MM.1S (cell line): Measurements from ENCODE around the gene EMC1.
"Not testable (repeated sequence)": the region's sequence is repeated elsewhere in the genome, so short reads cannot be mapped to it uniquely, and the experiment has no call there.

Source experiments
- DNase-seq: peaks from one replicate; pipeline ENCODE4 v3.0.0-alpha.2; 2015
- H2AFZ ChIP-seq: fragments of 300-600 bp; sonication (generic); 2 replicates; pipeline ENCODE4 v1.6.0; 2016; ENCODE audit warnings: antibody characterized with exemption, low read length
- H3F3A ChIP-seq: fragments of 300-600 bp; sonication (generic); 2 replicates; pipeline ENCODE4 v1.6.1; 2016; ENCODE audit warnings: mild to moderate bottlenecking, antibody characterized with exemption, low read length, moderate library complexity, mixed read lengths; ENCODE audit not compliant: insufficient read depth
- H3K27ac ChIP-seq: fragments of 300-600 bp; sonication (generic); 2 replicates; pipeline ENCODE4 v1.5.1; 2016; ENCODE audit warnings: mild to moderate bottlenecking, low read length
- H3K27me3 ChIP-seq: fragments of 300-600 bp; sonication (generic); replicated peaks from 2 replicates; pipeline ENCODE4 v1.6.0; 2016; ENCODE audit warnings: low read length; ENCODE audit not compliant: insufficient read depth
- H3K36me3 ChIP-seq: fragments of 300-600 bp; sonication (generic); replicated peaks from 2 replicates; pipeline ENCODE4 v1.6.1; 2016; ENCODE audit warnings: mild to moderate bottlenecking, low read length, mixed read lengths; ENCODE audit not compliant: insufficient read depth
- H3K4me1 ChIP-seq: fragments of 300-600 bp; sonication (generic); 2 replicates; pipeline ENCODE4 v1.6.1; 2016; ENCODE audit warnings: low read length, mixed read lengths
- H3K4me2 ChIP-seq: fragments of 300-600 bp; sonication (generic); 2 replicates; pipeline ENCODE4 v1.6.0; 2016; ENCODE audit warnings: low read depth, low read length
- H3K4me3 ChIP-seq: fragments of 300-600 bp; sonication (generic); 2 replicates; pipeline ENCODE4 v1.5.1; 2016; ENCODE audit warnings: low read length, mixed read lengths
- H3K79me2 ChIP-seq: fragments of 300-600 bp; sonication (generic); 2 replicates; pipeline ENCODE4 v1.6.1; 2016; ENCODE audit warnings: mixed run types, low read length, mixed read lengths
- H3K9ac ChIP-seq: fragments of 300-600 bp; sonication (generic); 2 replicates; pipeline ENCODE4 v1.6.1; 2016; ENCODE audit warnings: low read length, mixed read lengths
- H3K9me2 ChIP-seq: fragments of 300-600 bp; sonication (generic); replicated peaks from 2 replicates; pipeline ENCODE4 v1.6.1; 2016; ENCODE audit warnings: mild to moderate bottlenecking, low read length, mixed read lengths; ENCODE audit not compliant: insufficient read depth
- H3K9me3 ChIP-seq: fragments of 300-600 bp; sonication (generic); replicated peaks from 2 replicates; pipeline ENCODE4 v1.6.1; 2016; ENCODE audit warnings: mild to moderate bottlenecking, low read length, mixed read lengths; ENCODE audit not compliant: insufficient read depth
- H4K20me1 ChIP-seq: fragments of 300-600 bp; sonication (generic); 2 replicates; pipeline ENCODE4 v1.6.1; 2016; ENCODE audit warnings: mild to moderate bottlenecking, low read length, moderate library complexity, mixed read lengths; ENCODE audit not compliant: insufficient read depth
- CTCF ChIP-seq: fragments of 300-600 bp; sonication (generic); IDR thresholded peaks from 2 replicates; pipeline ENCODE4 v1.5.1; 2016; ENCODE audit warnings: antibody characterized with exemption, low read length, mixed read lengths
- EZH2 ChIP-seq: fragments of 300-600 bp; sonication (generic); optimal IDR thresholded peaks from 2 replicates; pipeline ENCODE3; 2017; ENCODE audit warnings: low read depth, mild to moderate bottlenecking, antibody characterized with exemption, low read length, mixed read lengths
- EZH2phosphoT487 ChIP-seq: fragments of 300-600 bp; sonication (generic); IDR thresholded peaks from 2 replicates; pipeline ENCODE4 v1.6.1; 2018; ENCODE audit warnings: antibody characterized with exemption, low read length

The EMC1 gene

GRCh38 chr1:19283891-19284290 is 32.6 kb upstream of the EMC1 start:
- H3K9me3 ChIP-seq = no peaks in the 10 kb centered on the region
- no peaks in the 10 kb centered on the region for H3K27me3 ChIP-seq
- H3K4me1 ChIP-seq = no peaks in the 10 kb centered on the region
- no peak overlapping the region for H3K4me2 ChIP-seq
- no peak for DNase-seq
- H3K9me2 ChIP-seq = no peaks in the 10 kb centered on the region
- H3K27ac ChIP-seq = no peak overlapping the region
- H3K79me2 ChIP-seq = no peaks in the 10 kb centered on the region
- no peak overlapping the region for H3K4me3 ChIP-seq
- H2AFZ ChIP-seq = no peak overlapping the region
- no peaks in the 10 kb centered on the region for H3F3A ChIP-seq
- H3K36me3 ChIP-seq = no peaks in the 10 kb centered on the region
- H3K9ac ChIP-seq = no peak overlapping the region
- no peaks in the 10 kb centered on the region for H4K20me1 ChIP-seq
- TF ChIP-seq EZH2 (no peak), EZH2phosphoT487 (no peak), CTCF (no peak)

- no peaks in the 10 kb centered on the region for H3K36me3 ChIP-seq
- no peak overlapping the region for H3K27ac ChIP-seq
- no peak overlapping the region for H3K4me3 ChIP-seq
- TF ChIP-seq EZH2phosphoT487 (no peak), CTCF (no peak), EZH2 (no peak)
- no peaks in the 10 kb centered on the region for H3K79me2 ChIP-seq
- no peak overlapping the region for H2AFZ ChIP-seq
- no peaks in the 10 kb centered on the region for H3K4me1 ChIP-seq
- H3K27me3 ChIP-seq = no peaks in the 10 kb centered on the region
- H3K4me2 ChIP-seq = no peak overlapping the region
- DNase-seq = no peak
- H4K20me1 ChIP-seq = no peaks in the 10 kb centered on the region
- no peaks in the 10 kb centered on the region for H3K9me3 ChIP-seq
- H3K9me2 ChIP-seq = no peaks in the 10 kb centered on the region
- H3F3A ChIP-seq = no peaks in the 10 kb centered on the region
- no peak overlapping the region for H3K9ac ChIP-seq
These were observed 23.3 kb upstream of the EMC1 start for GRCh38 chr1:19274636-19275035.

GRCh38 chr1:19273844-19274531 is 22.7 kb upstream of the EMC1 start:
- H3F3A ChIP-seq, H3K4me3 ChIP-seq, H3K36me3 ChIP-seq, DNase-seq, H3K27me3 ChIP-seq, H4K20me1 ChIP-seq, H3K9ac ChIP-seq, H3K4me1 ChIP-seq, H3K27ac ChIP-seq, H3K79me2 ChIP-seq, H2AFZ ChIP-seq, H3K9me3 ChIP-seq, H3K9me2 ChIP-seq, H3K4me2 ChIP-seq: not testable (repeated sequence)

- no peak overlapping the region for H3K9ac ChIP-seq
- no peak overlapping the region for H2AFZ ChIP-seq
- H3K4me2 ChIP-seq = no peak overlapping the region
- no peak overlapping the region for H3K27ac ChIP-seq
- H3K9me3 ChIP-seq = no peaks in the 10 kb centered on the region
- no peak for DNase-seq
- no peaks in the 10 kb centered on the region for H3K79me2 ChIP-seq
- no peaks in the 10 kb centered on the region for H3K4me1 ChIP-seq
- no peaks in the 10 kb centered on the region for H3F3A ChIP-seq
- H3K36me3 ChIP-seq = no peaks in the 10 kb centered on the region
- no peaks in the 10 kb centered on the region for H3K9me2 ChIP-seq
- H4K20me1 ChIP-seq = no peaks in the 10 kb centered on the region
- no peak overlapping the region for H3K4me3 ChIP-seq
- TF ChIP-seq EZH2phosphoT487 (no peak), CTCF (no peak), EZH2 (no peak)
- H3K27me3 ChIP-seq = no peaks in the 10 kb centered on the region
These were observed 22.0 kb upstream of the EMC1 start for GRCh38 chr1:19273106-19273843.
